SK-N-SH (cell line): ENCODE data around the gene HOXA4. TPM values are rescaled to one million over a fixed set of nuclear protein-coding genes. Genes with fewer than 3 reads are reported as not detected.
A peak's percentile ranks its signal among the peaks of the same experiment; 100 is the strongest.

Experiments
- CTCF ChIA-PET: fragments of 300-600, 350-600 bp; formaldehyde crosslinking; extraction: SDS; loops from one replicate; lab custom pipeline; 2021; lab: Yijun Ruan, JAX
- POLR2A ChIA-PET: fragments of 350-600 bp; sonication (Branson Sonifier 250); formaldehyde crosslinking; extraction: SDS; loops from one replicate; lab custom pipeline; 2020; ENCODE audit warnings: antibody characterized with exemption, inconsistent platforms; lab: Yijun Ruan, JAX
- DNase-seq: peaks from one replicate; pipeline ENCODE4 v3.0.0; 2012
- H2AFZ ChIP-seq: fragments of 200-600 bp; sonication (generic); 2 replicates; pipeline ENCODE4 v1.8.1; 2016; ENCODE audit warnings: antibody characterized with exemption, mild to moderate bottlenecking, low read depth
- H3F3A ChIP-seq: fragments of 200-600 bp; sonication (generic); replicated peaks from 2 replicates; pipeline ENCODE3; 2016; ENCODE audit warnings: antibody characterized with exemption, mild to moderate bottlenecking; ENCODE audit not compliant: insufficient read depth
- H3K27ac ChIP-seq, 2 experiments: fragments of 200-500 bp in 1 of 2; fragments of 200-600 bp in 1 of 2; sonication (Bioruptor generic) in 1 of 2; sonication (generic), shearing (Covaris generic) in 1 of 2; 2 replicates each; pipeline versions ENCODE4 v1.5.1 to v1.6.1; 2014 to 2016; ENCODE audit warnings: low read depth in 2 of 2, inconsistent platforms in 1 of 2, low read length in 1 of 2, mild to moderate bottlenecking in 1 of 2, mixed read lengths in 1 of 2
- H3K27me3 ChIP-seq: fragments of 200-600 bp; sonication (generic), shearing (Covaris generic); 2 replicates; pipeline ENCODE4 v1.6.1; 2016; ENCODE audit warnings: mixed run types; ENCODE audit not compliant: insufficient read depth
- H3K36me3 ChIP-seq, 2 experiments: fragments of 200-500 bp in 1 of 2; fragments of 200-600 bp in 1 of 2; sonication (Bioruptor generic) in 1 of 2; sonication (generic) in 1 of 2; replicated peaks in 1 of 2; 2 replicates each; pipeline versions ENCODE3 to v1.5.1; 2014 to 2016; ENCODE audit warnings: low read length in 1 of 2, mild to moderate bottlenecking in 1 of 2; ENCODE audit not compliant: insufficient read depth in 2 of 2, control insufficient read depth in 1 of 2
- H3K4me1 ChIP-seq, 2 experiments: fragments of 200-500 bp in 1 of 2; fragments of 200-600 bp in 1 of 2; sonication (Bioruptor generic) in 1 of 2; sonication (generic), shearing (Covaris generic) in 1 of 2; 2 replicates each; pipeline versions ENCODE4 v1.5.1 to v1.6.1; 2014 to 2016; ENCODE audit warnings: low read depth in 1 of 2, low read length in 1 of 2, mixed run types in 1 of 2; ENCODE audit not compliant: insufficient read depth in 2 of 2, control insufficient read depth in 1 of 2
- H3K4me2 ChIP-seq: fragments of 200-600 bp; sonication (generic), shearing (Covaris generic); 2 replicates; pipeline ENCODE4 v1.6.1; 2017; ENCODE audit warnings: mixed run types
- H3K4me3 ChIP-seq, 2 experiments: fragments of 200-500 bp in 1 of 2; fragments of 200-600 bp in 1 of 2; sonication (Bioruptor generic) in 1 of 2; sonication (generic), shearing (Covaris generic) in 1 of 2; 2 replicates each; pipeline versions ENCODE4 v1.5.1 to v1.8.1; 2014 to 2016; ENCODE audit warnings: low read depth in 2 of 2, inconsistent platforms in 1 of 2, low read length in 1 of 2, mild to moderate bottlenecking in 1 of 2, mixed read lengths in 1 of 2, moderate library complexity in 1 of 2
- H3K79me2 ChIP-seq: fragments of 200-600 bp; sonication (generic); 2 replicates; pipeline ENCODE4 v1.8.1; 2017; ENCODE audit warnings: mild to moderate bottlenecking; ENCODE audit not compliant: insufficient read depth
- H3K9ac ChIP-seq: fragments of 200-600 bp; sonication (generic); 2 replicates; pipeline ENCODE4 v1.6.1; 2017; ENCODE audit warnings: mixed run types
- H3K9me2 ChIP-seq: fragments of 200-600 bp; sonication (generic); 2 replicates; pipeline ENCODE4 v1.6.1; 2017; ENCODE audit warnings: mixed run types
- H3K9me3 ChIP-seq: fragments of 200-600 bp; sonication (generic); 2 replicates; pipeline ENCODE4 v1.6.1; 2017; ENCODE audit warnings: mixed run types, mild to moderate bottlenecking, moderate library complexity
- H4K20me1 ChIP-seq: fragments of 200-600 bp; sonication (generic); 2 replicates; pipeline ENCODE4 v1.6.1; 2017; ENCODE audit warnings: mild to moderate bottlenecking, mixed run types; ENCODE audit not compliant: insufficient read depth
- CHD2 ChIP-seq: fragments of 150-350 bp; IDR thresholded peaks from 2 replicates; pipeline ENCODE4 v1.6.1; 2018; ENCODE audit warnings: low read length; ENCODE audit not compliant: partially characterized antibody
- CTCF ChIP-seq: fragments of 200-600 bp; sonication (generic); IDR thresholded peaks from 2 replicates; pipeline ENCODE4 v1.6.1; 2017; ENCODE audit warnings: antibody characterized with exemption, mild to moderate bottlenecking, moderate library complexity
- ELF1 ChIP-seq: IDR thresholded peaks from 2 replicates; pipeline ENCODE4 v1.4.0; 2012
- IRF3 ChIP-seq: fragments of 150-350 bp; IDR thresholded peaks from 2 replicates; pipeline ENCODE4 v1.6.1; 2016; ENCODE audit warnings: mild to moderate bottlenecking, low read depth, low read length
- MAX ChIP-seq: IDR thresholded peaks from 2 replicates; pipeline ENCODE4 v1.4.0; 2012; ENCODE audit warnings: low read depth
- MEF2A ChIP-seq: IDR thresholded peaks from 2 replicates; pipeline ENCODE4 v1.4.0; 2012; ENCODE audit warnings: low read depth, borderline replicate concordance
- MXI1 ChIP-seq: IDR thresholded peaks from 2 replicates; pipeline ENCODE4 v1.6.1; 2012; ENCODE audit warnings: mild to moderate bottlenecking, low read depth, low read length, improper control_type of control experiment
- NRF1 ChIP-seq: IDR thresholded peaks from 2 replicates; pipeline ENCODE4 v1.6.1; 2012; ENCODE audit warnings: low read depth, mild to moderate bottlenecking, low read length
- PBX3 ChIP-seq: IDR thresholded peaks from 2 replicates; pipeline ENCODE4; 2012
- RFX5 ChIP-seq: IDR thresholded peaks from 2 replicates; pipeline ENCODE4 v1.6.1; 2012; ENCODE audit warnings: mild to moderate bottlenecking, improper control_type of control experiment, low read length
- TEAD4 ChIP-seq: IDR thresholded peaks from 2 replicates; pipeline ENCODE4 v1.4.0; 2012; ENCODE audit warnings: mild to moderate bottlenecking, borderline replicate concordance; ENCODE audit not compliant: insufficient read depth
- USF1 ChIP-seq: IDR thresholded peaks from 2 replicates; pipeline ENCODE4 v1.4.0; 2012; ENCODE audit warnings: low read depth, borderline replicate concordance
- USF2 ChIP-seq: fragments of 150-350 bp; IDR thresholded peaks from 2 replicates; pipeline ENCODE4 v1.6.1; 2017; ENCODE audit warnings: antibody characterized with exemption, low read length, low read depth, borderline replicate concordance
- WGBS: methylation state at CpG from one replicate; pipeline ENCODE4 v1.1.6; 2017; ENCODE audit warnings: low lambda C conversion rate; 5-methylcytosine and 5-hydroxymethylcytosine counted together
- polyA plus RNA-seq, 3 experiments: library from polyadenylated mRNA; depleted of rRNA; stranded (reverse); fragments of >200 nt; gene quantifications; 2 replicates each; pipeline ENCODE4 v1.2.3, GENCODE V29; 2012

HOXA4 gene
- polyA plus RNA-seq, 1 of the 3 experiments (the other 2 are of a cell fraction): not detected

GRCh38 chr7:27124902-27125689 is 5.5 kb downstream of the HOXA4 start:
- Histone ChIP-seq H3K4me1 (no peaks in the 10 kb centered on the region), H3K4me3 (no peak overlapping the region), H3K27me3 (peaks cover 93% of the 10 kb centered on the region), H3K9me2 (no peaks in the 10 kb centered on the region), H4K20me1 (no peaks in the 10 kb centered on the region), H2AFZ (no peak overlapping the region), H3K9me3 (no peaks in the 10 kb centered on the region), H3K36me3 (no peaks in the 10 kb centered on the region), H3K27ac (no peak overlapping the region), H3K4me2 (no peak overlapping the region), H3K9ac (no peak overlapping the region), H3F3A (no peaks in the 10 kb centered on the region), H3K79me2 (no peaks in the 10 kb centered on the region)
- CTCF ChIA-PET: interaction anchor here (1.5 kb wide), 1 partner anchor 15 kb away, joined by 4 read pairs; no protein-coding TSS in a partner anchor
- 8% methylated on average over 8 of the region's 8 CpGs for WGBS
- POLR2A ChIA-PET: no interaction called here
- DNase-seq: no peak
- no peak for TF ChIP-seq TEAD4
- TF ChIP-seq PBX3: no peak
- TF ChIP-seq ELF1: no peak
- no peak for TF ChIP-seq RFX5
- TF ChIP-seq CHD2: no peak
- TF ChIP-seq MXI1: no peak
- TF ChIP-seq CTCF: no peak
- TF ChIP-seq MAX: no peak
- no peak for TF ChIP-seq MEF2A

GRCh38 chr7:27124096-27124901 is 6.3 kb downstream of the HOXA4 start:
- Histone ChIP-seq H3K79me2 (no peaks in the 10 kb centered on the region), H3K4me3 (no peak overlapping the region), H3K27me3 (peaks cover 94% of the 10 kb centered on the region), H3F3A (no peaks in the 10 kb centered on the region), H3K9me3 (no peaks in the 10 kb centered on the region), H3K9ac (no peak overlapping the region), H4K20me1 (no peaks in the 10 kb centered on the region), H2AFZ (no peak overlapping the region), H3K4me1 (no peaks in the 10 kb centered on the region), H3K36me3 (no peaks in the 10 kb centered on the region), H3K9me2 (no peaks in the 10 kb centered on the region), H3K4me2 (no peak overlapping the region), H3K27ac (no peak overlapping the region)
- ChIA-PET CTCF (interaction anchor here (0.5 to 1.5 kb wide), 2 partner anchors 14 to 88 kb away, joined by 4 read pairs; no protein-coding TSS in a partner anchor), POLR2A (no interaction called here)
- 15% methylated on average over 43 of the region's 43 CpGs for WGBS
- DNase-seq: no peak
- TF ChIP-seq USF1 (0 out of 2 replicates have a peak, but pooled peaks have one; percentile 11), IRF3 (no peak), USF2 (no peak), NRF1 (no peak)
